ENCODE measurements around the gene CHIC2.

DNA sequence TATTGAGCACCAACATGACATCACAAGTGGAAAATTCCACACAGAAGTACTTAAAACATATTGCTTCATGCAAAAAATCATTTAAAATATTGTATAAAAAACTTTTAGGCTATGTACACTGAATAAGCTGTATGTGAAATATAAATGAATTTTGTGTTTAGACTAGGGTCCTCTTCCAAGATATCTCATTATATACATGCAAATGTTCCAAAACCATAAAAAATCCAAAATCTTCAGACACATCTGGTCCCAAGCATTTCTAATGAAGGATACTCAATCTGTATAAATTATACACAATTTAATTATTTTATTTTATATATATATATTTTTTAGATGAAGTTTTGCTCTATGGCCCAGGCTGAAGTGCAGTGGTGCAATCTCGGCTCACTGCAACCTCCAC is 25.5 kb upstream of the CHIC2 start:
- TF ChIP-seq POLR2AphosphoS5 (IDR thresholded peaks at IDR 0.05; ENCODE audit: low read depth) (no peak), REST (IDR thresholded peaks at IDR 0.05; ENCODE audit: insufficient replicate concordance, low read depth) (no peak), CTCF (IDR thresholded peaks at IDR 0.05; ENCODE audit: insufficient read depth, low read length) (no peak)
